Progenitor cell of endocrine pancreas (in vitro differentiated cells): ENCODE results near the gene BORCS6. TPM values are rescaled to one million over a fixed set of nuclear protein-coding genes. Genes with fewer than 3 reads are reported as not detected.

Source experiments
- DNase-seq: peaks from one replicate; pipeline ENCODE4 v3.0.0; 2021; ENCODE audit warnings: low spot score; ENCODE audit not compliant: unreplicated experiment
- H3K27ac Mint-ChIP-seq: 2 replicates; pipeline ENCODE4 v1.8.0; 2021; ENCODE audit warnings: mild to moderate bottlenecking, moderate library complexity, mixed read lengths
- H3K27me3 Mint-ChIP-seq: 2 replicates; pipeline ENCODE4 v1.8.0; 2021; ENCODE audit warnings: mixed read lengths
- H3K36me3 Mint-ChIP-seq: 2 replicates; pipeline ENCODE4 v1.8.0; 2022; ENCODE audit warnings: mixed read lengths; ENCODE audit not compliant: insufficient read depth
- H3K4me1 Mint-ChIP-seq: 2 replicates; pipeline ENCODE4 v1.8.0; 2021; ENCODE audit warnings: low read depth, mixed read lengths
- H3K4me3 Mint-ChIP-seq: 2 replicates; pipeline ENCODE4 v1.8.0; 2021; ENCODE audit warnings: low read depth, mild to moderate bottlenecking, moderate library complexity, mixed read lengths
- H3K9me3 Mint-ChIP-seq: 2 replicates; pipeline ENCODE4 v1.8.0; 2021; ENCODE audit warnings: low read depth, mixed read lengths
- CTCF ChIP-seq: fragments of 200-600 bp; sonication (generic); IDR thresholded peaks from one replicate; pipeline ENCODE4 v1.5.0; 2021; ENCODE audit warnings: antibody characterized with exemption, mild to moderate bottlenecking; ENCODE audit not compliant: unreplicated experiment
- total RNA-seq: library from RNA; stranded (reverse); gene quantifications from 2 replicates; pipeline ENCODE4 v1.2.1, GENCODE V29; 2021

BORCS6 gene
- total RNA-seq, 1 donor from 2014 or later: 5.2 TPM

DNA sequence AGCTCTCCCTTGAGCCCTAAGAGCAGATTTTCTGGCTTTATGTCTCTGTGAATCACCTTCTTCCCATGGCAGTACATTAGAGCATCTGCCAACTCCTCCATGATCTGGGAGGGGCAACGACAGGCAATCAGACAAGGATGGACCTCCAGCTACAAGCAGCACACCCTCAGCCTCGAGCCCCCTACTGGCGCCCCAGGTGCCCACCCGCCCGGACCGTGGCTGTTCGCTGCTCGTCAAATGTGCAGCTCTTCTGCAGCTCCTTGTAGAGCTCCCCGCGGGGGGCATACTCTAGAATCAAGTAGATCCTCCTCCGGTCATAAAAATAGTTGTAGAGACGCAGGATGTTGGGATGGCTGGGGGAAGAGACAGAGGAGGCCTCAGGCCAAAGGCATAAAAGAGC lies 16.6 kb upstream of the BORCS6 start:
- Mint-ChIP-seq H3K4me1 (peaks cover 19% of the 10 kb centered on the region), H3K9me3 (no peaks in the 10 kb centered on the region), H3K4me3 (no peak overlapping the region), H3K27me3 (no peaks in the 10 kb centered on the region), H3K36me3 (peaks cover 3% of the 10 kb centered on the region), H3K27ac (no peak overlapping the region)
- no peak for DNase-seq
- TF ChIP-seq CTCF: no peak

DNA sequence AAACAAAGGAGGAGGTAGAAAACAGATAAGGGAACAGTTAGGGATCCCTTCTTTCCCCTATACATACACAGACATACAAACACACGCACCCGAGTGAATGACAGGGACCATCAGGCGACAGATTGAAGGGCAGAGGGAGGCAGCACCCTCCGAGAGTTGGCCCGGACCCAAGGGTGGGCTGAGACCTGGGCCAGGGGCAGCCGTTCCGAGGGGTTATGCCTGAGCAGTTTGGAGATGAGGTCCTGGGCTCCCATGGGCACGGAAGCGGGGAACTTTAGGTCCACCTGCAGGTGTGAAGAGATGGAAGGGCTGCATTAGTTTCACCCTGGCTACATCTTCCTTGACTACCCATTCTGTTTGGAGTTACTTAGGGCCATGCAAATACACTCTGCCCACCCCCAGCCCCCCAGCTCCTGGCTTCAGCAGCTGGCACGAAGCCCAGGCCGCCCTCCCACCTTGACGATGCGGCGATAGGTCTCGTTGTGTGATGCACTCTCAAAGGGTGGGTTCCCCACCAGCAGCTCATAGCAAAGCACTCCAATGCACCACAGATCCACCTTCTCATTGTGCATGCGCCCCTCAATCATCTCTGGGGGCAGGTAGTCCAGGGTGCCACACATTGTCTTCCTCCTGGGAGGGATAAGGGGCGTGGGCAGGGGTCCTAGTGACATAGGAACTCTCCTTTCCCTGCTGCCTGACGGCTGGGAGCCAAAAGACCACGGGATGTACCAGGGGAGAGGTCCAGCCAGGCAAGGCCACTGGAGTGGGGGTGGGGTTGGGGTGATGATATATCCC lies 15.0 kb upstream of the BORCS6 start:
- no peak for DNase-seq
- Mint-ChIP-seq H3K4me1 (peaks cover 9% of the 10 kb centered on the region), H3K27ac (no peak overlapping the region), H3K27me3 (no peaks in the 10 kb centered on the region), H3K36me3 (peaks cover 3% of the 10 kb centered on the region), H3K9me3 (no peaks in the 10 kb centered on the region), H3K4me3 (no peak overlapping the region)
- no peak for TF ChIP-seq CTCF

DNA sequence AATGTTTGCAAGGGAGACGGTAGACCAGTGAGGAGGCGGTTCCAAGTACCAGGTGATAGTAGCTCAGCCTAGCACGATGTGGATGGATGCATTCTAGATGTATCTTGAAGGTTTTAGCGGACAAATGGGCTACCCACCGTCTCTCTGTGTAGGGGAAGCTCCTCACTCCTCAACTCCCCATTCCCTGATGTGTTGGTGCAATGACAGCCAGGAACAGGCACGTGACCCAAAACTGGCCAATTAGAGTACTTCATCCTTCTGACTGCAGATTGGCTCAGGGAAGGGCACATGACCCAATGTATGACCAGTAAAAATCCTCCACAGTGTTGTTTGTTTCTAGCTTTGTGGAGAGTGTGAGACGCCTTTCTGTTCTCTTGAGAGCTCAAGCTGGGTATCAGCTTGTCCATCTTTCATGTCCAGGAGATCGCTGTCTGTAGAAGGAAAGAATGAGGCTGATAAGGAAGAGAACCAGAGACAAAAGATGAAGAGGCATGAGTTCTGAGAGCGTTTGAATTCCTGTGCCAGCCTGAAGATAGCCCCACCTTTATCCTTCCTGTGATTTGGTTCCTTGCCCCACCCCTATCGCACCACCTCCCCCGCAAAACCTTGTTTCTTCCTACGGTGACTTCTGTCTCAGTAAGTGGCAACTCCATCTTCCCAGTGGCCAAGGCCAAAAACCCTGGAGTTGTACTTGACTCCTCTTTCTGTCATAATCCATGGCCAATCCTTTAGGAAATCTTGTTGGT lies 2.3 kb upstream of the BORCS6 start:
- Mint-ChIP-seq H3K27me3 (no peaks in the 10 kb centered on the region), H3K36me3 (no peaks in the 10 kb centered on the region), H3K4me3 (no peak overlapping the region), H3K4me1 (peaks cover 1% of the 10 kb centered on the region), H3K9me3 (no peaks in the 10 kb centered on the region), H3K27ac (no peak overlapping the region)
- TF ChIP-seq CTCF: no peak
- peak; percentile 20 for DNase-seq

GRCh38 chr17:8190506-8190905 lies 526 bp upstream of the BORCS6 start:
- no peaks in the 10 kb centered on the region for H3K27me3 Mint-ChIP-seq
- no peak overlapping the region for H3K27ac Mint-ChIP-seq
- H3K4me1 Mint-ChIP-seq: peaks cover 1% of the 10 kb centered on the region
- no peak for DNase-seq
- H3K9me3 Mint-ChIP-seq: no peaks in the 10 kb centered on the region
- TF ChIP-seq CTCF: no peak
- H3K4me3 Mint-ChIP-seq: no peak overlapping the region
- H3K36me3 Mint-ChIP-seq: no peaks in the 10 kb centered on the region

- Mint-ChIP-seq H3K36me3 (no peaks in the 10 kb centered on the region), H3K4me1 (peaks cover 1% of the 10 kb centered on the region), H3K4me3 (no peak overlapping the region), H3K27me3 (no peaks in the 10 kb centered on the region), H3K9me3 (no peaks in the 10 kb centered on the region), H3K27ac (no peak overlapping the region)
- no peak for TF ChIP-seq CTCF
- peak; percentile 24 for DNase-seq
Observed at GRCh38 chr17:8189041-8189710, 804 bp downstream of the BORCS6 start.
